Esophagus squamous epithelium (tissue), 4 donors: Measurements from ENCODE around the gene CUBN.

ENCODE experiments used
- CTCF ChIP-seq, 6 experiments: fragments of 450-650 bp in 4 of 6; fragments of 200-600 bp in 2 of 6; sonication (generic) in 2 of 6; IDR thresholded peaks; one replicate each; pipeline ENCODE4 v1.5.1; 2016 to 2019; ENCODE audit warnings: antibody characterized with exemption in 6 of 6, mild to moderate bottlenecking in 4 of 6, moderate library complexity in 4 of 6
- POLR2A ChIP-seq, 4 donors: fragments of 450-650 bp; IDR thresholded peaks; one replicate each; pipeline ENCODE4 v1.6.1; 2017; ENCODE audit warnings: antibody characterized with exemption in 4 of 4, mild to moderate bottlenecking in 4 of 4, moderate library complexity in 3 of 4

GRCh38 chr10:17060289-17060688, 69.3 kb downstream of the CUBN start:
- TF ChIP-seq CTCF (IDR thresholded peaks at IDR 0.05) (no peak), POLR2A (IDR thresholded peaks at IDR 0.05) (no peak)
